Fibroblast of skin of scalp (primary cell): Measurements from ENCODE around the gene SLC13A2. TPM values are rescaled to one million over a fixed set of nuclear protein-coding genes. Genes with fewer than 3 reads are reported as not detected.
A peak's percentile ranks its signal among the peaks of the same experiment; 100 is the strongest.
"Not testable (repeated sequence)": the region's sequence is repeated elsewhere in the genome, so short reads cannot be mapped to it uniquely, and the experiment has no call there.

Experiments used
- DNase-seq: peaks from one replicate; pipeline ENCODE4 v3.0.0-alpha.2; 2013
- polyA plus RNA-seq, 2 experiments: library from polyadenylated mRNA; unstranded; fragments of 120-200 nt; gene quantifications; one replicate each; pipeline ENCODE4 v1.2.1, GENCODE V29; 2013; ENCODE audit not compliant: insufficient read length in 2 of 2

SLC13A2 gene
- polyA plus RNA-seq (2013, experiment 1 of 2; ENCODE audit: insufficient read length) = not detected
- polyA plus RNA-seq (2013, experiment 2 of 2; ENCODE audit: insufficient read length) = not detected

GRCh38 chr17:28473542-28473941, at the start of gene SLC13A2:
SLC13A2 (plus strand) TSS chr17:28473644; CDS start chr17:28473713, 69 bp downstream.
- no peak for DNase-seq

- no peak for DNase-seq
These were observed 48.2 kb upstream of the SLC13A2 start for GRCh38 chr17:28425206-28425605.

GRCh38 chr17:28426081-28426519, 47.3 kb upstream of the SLC13A2 start:
- no peak for DNase-seq

GRCh38 chr17:28427371-28427770, 46.1 kb upstream of the SLC13A2 start:
- no peak for DNase-seq

- DNase-seq = not testable (repeated sequence)
These were observed 45.5 kb upstream of the SLC13A2 start for GRCh38 chr17:28427982-28428381.

- no peak for DNase-seq
These were observed 39.7 kb upstream of the SLC13A2 start for GRCh38 chr17:28433721-28434120.

GRCh38 chr17:28434326-28434725, 39.1 kb upstream of the SLC13A2 start:
- DNase-seq = not testable (repeated sequence)

- DNase-seq = no peak
These were observed 29.4 kb upstream of the SLC13A2 start for GRCh38 chr17:28443901-28444638.

- DNase-seq = no peak
These were observed 26.6 kb upstream of the SLC13A2 start for GRCh38 chr17:28446716-28447395.

- no peak for DNase-seq
These were observed 26.1 kb upstream of the SLC13A2 start for GRCh38 chr17:28447396-28447760.

GRCh38 chr17:28449859-28450258, 23.6 kb upstream of the SLC13A2 start:
- DNase-seq = no peak

- no peak for DNase-seq
These were observed 15.6 kb upstream of the SLC13A2 start for GRCh38 chr17:28457890-28458289.

- DNase-seq = not testable (repeated sequence)
These were observed 14.6 kb upstream of the SLC13A2 start for GRCh38 chr17:28458881-28459280.

GRCh38 chr17:28460901-28461300, 12.5 kb upstream of the SLC13A2 start:
- no peak for DNase-seq

- DNase-seq = no peak
These were observed 7.4 kb upstream of the SLC13A2 start for GRCh38 chr17:28466001-28466400.

- DNase-seq = no peak
These were observed 6.9 kb upstream of the SLC13A2 start for GRCh38 chr17:28466521-28467048.

- peak; percentile 61 for DNase-seq
These were observed 5.9 kb upstream of the SLC13A2 start for GRCh38 chr17:28467456-28468025.

GRCh38 chr17:28468033-28468735, 5.3 kb upstream of the SLC13A2 start:
- DNase-seq = not testable (repeated sequence)

GRCh38 chr17:28468781-28469180, 4.7 kb upstream of the SLC13A2 start:
- no peak for DNase-seq

GRCh38 chr17:28469376-28469775, 4.1 kb upstream of the SLC13A2 start:
- DNase-seq = no peak

GRCh38 chr17:28470266-28470913, 3.1 kb upstream of the SLC13A2 start:
- DNase-seq = no peak

- DNase-seq = no peak
These were observed 2.5 kb upstream of the SLC13A2 start for GRCh38 chr17:28470914-28471366.
